Measurements from ENCODE around the gene DLGAP1. TPM values are rescaled to one million over a fixed set of nuclear protein-coding genes. Genes with fewer than 3 reads are reported as not detected.

The DLGAP1 gene
- total and polyA plus RNA-seq, 2 of the 8 experiments (the other 6 are each of a cell fraction or from before 2014, with no cell fraction given) = 11.8 to 16.9 TPM

DNA sequence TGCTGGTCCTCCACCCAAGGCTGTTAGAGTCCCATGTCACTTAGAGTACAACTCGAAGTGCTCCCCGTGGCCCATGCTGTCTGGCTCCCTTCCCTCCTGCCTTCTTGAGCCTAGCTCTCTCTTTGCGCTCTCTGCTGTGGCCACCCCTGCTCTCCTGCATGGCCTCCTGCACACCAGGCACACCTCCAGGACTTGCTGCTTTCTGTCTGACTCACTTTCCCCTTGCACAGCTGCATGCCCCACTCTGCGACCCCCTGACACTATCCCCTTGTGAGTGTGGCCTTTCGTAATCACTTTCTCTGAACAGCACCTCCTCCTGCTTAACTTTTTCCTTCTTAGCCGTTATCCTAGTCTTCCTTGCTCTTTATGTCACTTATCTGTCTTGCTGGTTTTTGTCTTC is 661.6 kb downstream of the DLGAP1 start (continued):
- TF ChIP-seq, protein P1, sequence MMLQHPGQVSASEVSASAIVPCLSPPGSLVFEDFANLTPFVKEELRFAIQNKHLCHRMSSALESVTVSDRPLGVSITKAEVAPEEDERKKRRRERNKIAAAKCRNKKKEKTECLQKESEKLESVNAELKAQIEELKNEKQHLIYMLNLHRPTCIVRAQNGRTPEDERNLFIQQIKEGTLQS (IDR thresholded peaks at IDR 0.05; ENCODE audit: insufficient read depth, low read depth, low read length) = no peak
- TF ChIP-seq, protein P2, sequence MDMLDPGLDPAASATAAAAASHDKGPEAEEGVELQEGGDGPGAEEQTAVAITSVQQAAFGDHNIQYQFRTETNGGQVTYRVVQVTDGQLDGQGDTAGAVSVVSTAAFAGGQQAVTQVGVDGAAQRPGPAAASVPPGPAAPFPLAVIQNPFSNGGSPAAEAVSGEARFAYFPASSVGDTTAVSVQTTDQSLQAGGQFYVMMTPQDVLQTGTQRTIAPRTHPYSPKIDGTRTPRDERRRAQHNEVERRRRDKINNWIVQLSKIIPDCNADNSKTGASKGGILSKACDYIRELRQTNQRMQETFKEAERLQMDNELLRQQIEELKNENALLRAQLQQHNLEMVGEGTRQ (IDR thresholded peaks at IDR 0.05; ENCODE audit: low read length) = no peak
- TF ChIP-seq SP4 (IDR thresholded peaks at IDR 0.05; ENCODE audit: low read length) = no peak
